ENCODE measurements around the gene FARP1. TPM values are rescaled to one million over a fixed set of nuclear protein-coding genes. Genes with fewer than 3 reads are reported as not detected.
"Not testable (repeated sequence)": the region's sequence is repeated elsewhere in the genome, so short reads cannot be mapped to it uniquely, and the experiment has no call there.

Gene FARP1
- total RNA-seq, 1 donor from 2014 or later: 9.8 TPM

- DNase-seq (ENCODE audit: low read depth in 2 of 2): no peak
Observed at GRCh38 chr13:98224557-98224956, 81.7 kb downstream of the FARP1 start.

- no peak for DNase-seq (ENCODE audit: low read depth in 2 of 2)
Observed at GRCh38 chr13:98225036-98225940, 82.4 kb downstream of the FARP1 start.

- DNase-seq (ENCODE audit: low read depth in 2 of 2): no peak
Observed at GRCh38 chr13:98226496-98226895, 83.6 kb downstream of the FARP1 start.

GRCh38 chr13:98228661-98229341 lies 85.9 kb downstream of the FARP1 start:
- DNase-seq (ENCODE audit: low read depth in 2 of 2): no peak

- DNase-seq (ENCODE audit: low read depth in 2 of 2): not testable (repeated sequence)
Observed at GRCh38 chr13:98230762-98231161, 87.9 kb downstream of the FARP1 start.

- DNase-seq (ENCODE audit: low read depth in 2 of 2): no peak
Observed at GRCh38 chr13:98232456-98232855, 89.6 kb downstream of the FARP1 start.

GRCh38 chr13:98233127-98233526 lies 90.2 kb downstream of the FARP1 start:
- DNase-seq (ENCODE audit: low read depth in 2 of 2): no peak

- DNase-seq (ENCODE audit: low read depth in 2 of 2): no peak
Observed at GRCh38 chr13:98234348-98234747, 91.5 kb downstream of the FARP1 start.

- DNase-seq (ENCODE audit: low read depth in 2 of 2): no peak
Observed at GRCh38 chr13:98236197-98236596, 93.3 kb downstream of the FARP1 start.

GRCh38 chr13:98237331-98237730 lies 94.4 kb downstream of the FARP1 start:
- DNase-seq (ENCODE audit: low read depth in 2 of 2): no peak

GRCh38 chr13:98239162-98240076 lies 96.5 kb downstream of the FARP1 start:
- DNase-seq (ENCODE audit: low read depth in 2 of 2): no peak

- DNase-seq (ENCODE audit: low read depth in 2 of 2): no peak
Observed at GRCh38 chr13:98240135-98240534, 97.2 kb downstream of the FARP1 start.

GRCh38 chr13:98240974-98241373 lies 98.1 kb downstream of the FARP1 start:
- DNase-seq (ENCODE audit: low read depth in 2 of 2): no peak

- DNase-seq (ENCODE audit: low read depth in 2 of 2): no peak
Observed at GRCh38 chr13:98241976-98242375, 99.1 kb downstream of the FARP1 start.

- no peak for DNase-seq (ENCODE audit: low read depth in 2 of 2)
Observed at GRCh38 chr13:98242403-98242802, 99.5 kb downstream of the FARP1 start.

GRCh38 chr13:98243929-98244272 lies 101.0 kb downstream of the FARP1 start:
- no peak for DNase-seq (ENCODE audit: low read depth in 2 of 2)

GRCh38 chr13:98246538-98247172 lies 103.8 kb downstream of the FARP1 start:
- DNase-seq (ENCODE audit: low read depth in 2 of 2): no peak

- no peak for DNase-seq (ENCODE audit: low read depth in 2 of 2)
Observed at GRCh38 chr13:98251708-98252107, 108.8 kb downstream of the FARP1 start.

GRCh38 chr13:98252931-98253470 lies 110.1 kb downstream of the FARP1 start:
- peak; percentile 82 to 87 for DNase-seq (ENCODE audit: low read depth in 2 of 2)

GRCh38 chr13:98253526-98253925 lies 110.6 kb downstream of the FARP1 start:
- peak in 1 of 2 donors; percentile 65 for DNase-seq (ENCODE audit: low read depth in 2 of 2)

- no peak for DNase-seq (ENCODE audit: low read depth in 2 of 2)
Observed at GRCh38 chr13:98254513-98254912, 111.6 kb downstream of the FARP1 start.
